Smooth muscle cell of the brain vasculature (primary cell): ENCODE measurements around the gene NET1.
A peak's percentile ranks its signal among the peaks of the same experiment; 100 is the strongest.

Experiments
- DNase-seq: peaks from one replicate; pipeline ENCODE4 v3.0.0-alpha.2; 2012; ENCODE audit warnings: low read depth, low spot score

The NET1 gene

GRCh38 chr10:5442990-5443370 is 30.6 kb downstream of the NET1 start:
- DNase-seq: no peak

GRCh38 chr10:5443429-5443828 is 31.1 kb downstream of the NET1 start:
- DNase-seq: no peak

GRCh38 chr10:5445006-5445405 is 32.6 kb downstream of the NET1 start:
- no peak for DNase-seq

- DNase-seq: peak; percentile 37
Observed at GRCh38 chr10:5446390-5446926, 34.1 kb downstream of the NET1 start.

GRCh38 chr10:5447056-5447455 is 34.7 kb downstream of the NET1 start:
- no peak for DNase-seq

- no peak for DNase-seq
Observed at GRCh38 chr10:5447611-5448071, 35.3 kb downstream of the NET1 start.

- DNase-seq: no peak
Observed at GRCh38 chr10:5448333-5449001, 36.1 kb downstream of the NET1 start.

- no peak for DNase-seq
Observed at GRCh38 chr10:5449227-5449626, 36.9 kb downstream of the NET1 start.

GRCh38 chr10:5449823-5450222 is 37.5 kb downstream of the NET1 start:
- no peak for DNase-seq

GRCh38 chr10:5450605-5451384 is 38.4 kb downstream of the NET1 start:
- no peak for DNase-seq

- no peak for DNase-seq
Observed at GRCh38 chr10:5453749-5454489, 41.6 kb downstream of the NET1 start.

GRCh38 chr10:5456563-5456962 is 44.2 kb downstream of the NET1 start:
- DNase-seq: no peak

GRCh38 chr10:5457741-5458140 is 45.4 kb downstream of the NET1 start:
- DNase-seq: no peak

GRCh38 chr10:5458425-5458824 is 46.1 kb downstream of the NET1 start:
- DNase-seq: no peak

- no peak for DNase-seq
Observed at GRCh38 chr10:5458949-5459747, 46.8 kb downstream of the NET1 start.

- no peak for DNase-seq
Observed at GRCh38 chr10:5460468-5461202, 48.3 kb downstream of the NET1 start.

GRCh38 chr10:5461203-5461588 is 48.8 kb downstream of the NET1 start:
- no peak for DNase-seq

- no peak for DNase-seq
Observed at GRCh38 chr10:5461914-5462840, 49.8 kb downstream of the NET1 start.

GRCh38 chr10:5462841-5463293 is 50.5 kb downstream of the NET1 start:
- DNase-seq: no peak

GRCh38 chr10:5464546-5464945 is 52.2 kb downstream of the NET1 start:
- no peak for DNase-seq
